Skeletal muscle tissue (tissue), 4 donors: ENCODE measurements around the gene SNRNP48. TPM values are rescaled to one million over a fixed set of nuclear protein-coding genes. Genes with fewer than 3 reads are reported as not detected.

ENCODE experiments used
- H3K27ac ChIP-seq: one replicate; pipeline ENCODE4 v1.7.0; 2013; ENCODE audit warnings: mild to moderate bottlenecking, low read depth, low read length, inconsistent platforms
- H3K27me3 ChIP-seq, 3 donors: one replicate each; pipeline ENCODE4 v1.7.0; 2013; ENCODE audit warnings: low read length in 3 of 3; ENCODE audit not compliant: control insufficient read depth in 3 of 3, insufficient read depth in 3 of 3
- H3K36me3 ChIP-seq, 3 donors: one replicate each; pipeline ENCODE4 v1.7.0; 2013; ENCODE audit warnings: low read length in 3 of 3; ENCODE audit not compliant: control insufficient read depth in 3 of 3, insufficient read depth in 3 of 3
- H3K4me1 ChIP-seq, 3 donors: one replicate each; pipeline ENCODE4 v1.7.0; 2013; ENCODE audit warnings: low read length in 3 of 3, mild to moderate bottlenecking in 3 of 3; ENCODE audit not compliant: control insufficient read depth in 3 of 3, insufficient read depth in 3 of 3
- H3K4me3 ChIP-seq, 3 donors: one replicate each; pipeline ENCODE4 v1.7.0; 2013; ENCODE audit warnings: low read length in 3 of 3
- H3K9ac ChIP-seq, 3 donors: one replicate each; pipeline ENCODE4 v1.7.0; 2013; ENCODE audit warnings: low read length in 3 of 3, mild to moderate bottlenecking in 3 of 3, moderate library complexity in 2 of 3, low read depth in 1 of 3
- H3K9me3 ChIP-seq, 3 donors: one replicate each; pipeline ENCODE4 v1.7.0; 2013; ENCODE audit warnings: low read length in 3 of 3; ENCODE audit not compliant: control insufficient read depth in 3 of 3
- total RNA-seq: library from RNA; depleted of rRNA; stranded (reverse); fragments of >200 nt; gene quantifications from one replicate; pipeline ENCODE4 v1.2.3, GENCODE V29; 2014
- donor health status: Osteomylitis.

SNRNP48 gene
- total RNA-seq, 1 donor from 2014 or later, result 7.3 TPM

- Histone ChIP-seq H3K36me3 (peaks cover 0 to 4% (median under 1%) of the 10 kb centered on the region in 3 donors), H3K27ac (peak overlapping the region; percentile 36), H3K4me1 (peaks cover 0 to 3% (median 2%) of the 10 kb centered on the region in 3 donors), H3K9me3 (no peaks in the 10 kb centered on the region), H3K9ac (peak overlapping the region in 1 of 3 donors; percentile 30), H3K27me3 (no peaks in the 10 kb centered on the region), H3K4me3 (no peak overlapping the region)
These were observed 28.1 kb downstream of the SNRNP48 start for GRCh38 chr6:7617801-7618764.

- H3K27me3 ChIP-seq, result no peaks in the 10 kb centered on the region
- no peaks in the 10 kb centered on the region for H3K9me3 ChIP-seq
- no peaks in the 10 kb centered on the region for H3K4me1 ChIP-seq
- no peak overlapping the region for H3K9ac ChIP-seq
- H3K4me3 ChIP-seq, result no peak overlapping the region
- H3K27ac ChIP-seq, result no peak overlapping the region
- H3K36me3 ChIP-seq, result no peaks in the 10 kb centered on the region
These were observed 31.8 kb downstream of the SNRNP48 start for GRCh38 chr6:7621761-7622160.

GRCh38 chr6:7624796-7625710, 35.1 kb downstream of the SNRNP48 start:
- no peaks in the 10 kb centered on the region for H3K36me3 ChIP-seq
- H3K4me1 ChIP-seq, result peaks cover 0 to 2% (median 0%) of the 10 kb centered on the region in 3 donors
- H3K4me3 ChIP-seq, result no peak overlapping the region

GRCh38 chr6:7628479-7628878, 38.5 kb downstream of the SNRNP48 start:
- Histone ChIP-seq H3K9ac (no peak overlapping the region), H3K4me3 (no peak overlapping the region), H3K9me3 (no peaks in the 10 kb centered on the region), H3K4me1 (peaks cover 0 to 2% (median 0%) of the 10 kb centered on the region in 3 donors), H3K27ac (no peak overlapping the region), H3K27me3 (no peaks in the 10 kb centered on the region), H3K36me3 (no peaks in the 10 kb centered on the region)

More at GRCh38 chr6:7624796-7625710, 35.1 kb downstream of the SNRNP48 start:
- no peak overlapping the region for H3K27ac ChIP-seq
- no peaks in the 10 kb centered on the region for H3K27me3 ChIP-seq
- H3K9me3 ChIP-seq, result no peaks in the 10 kb centered on the region
- H3K9ac ChIP-seq, result no peak overlapping the region

GRCh38 chr6:7628909-7629308, 38.9 kb downstream of the SNRNP48 start:
- no peak overlapping the region for H3K27ac ChIP-seq
- H3K4me3 ChIP-seq, result no peak overlapping the region
- H3K36me3 ChIP-seq, result no peaks in the 10 kb centered on the region
- H3K27me3 ChIP-seq, result no peaks in the 10 kb centered on the region
- no peaks in the 10 kb centered on the region for H3K9me3 ChIP-seq
- H3K9ac ChIP-seq, result no peak overlapping the region
- H3K4me1 ChIP-seq, result peaks cover 0 to 2% (median 0%) of the 10 kb centered on the region in 3 donors

GRCh38 chr6:7629321-7629720, 39.3 kb downstream of the SNRNP48 start:
- Histone ChIP-seq H3K4me3 (no peak overlapping the region), H3K9me3 (no peaks in the 10 kb centered on the region), H3K36me3 (no peaks in the 10 kb centered on the region), H3K4me1 (peaks cover 0 to 2% (median 0%) of the 10 kb centered on the region in 3 donors), H3K27me3 (no peaks in the 10 kb centered on the region), H3K9ac (no peak overlapping the region), H3K27ac (no peak overlapping the region)

GRCh38 chr6:7630792-7631191, 40.8 kb downstream of the SNRNP48 start:
- Histone ChIP-seq H3K27me3 (no peaks in the 10 kb centered on the region), H3K9ac (no peak overlapping the region), H3K9me3 (no peaks in the 10 kb centered on the region), H3K4me1 (peaks cover 0 to 2% (median 0%) of the 10 kb centered on the region in 3 donors), H3K4me3 (no peak overlapping the region), H3K36me3 (no peaks in the 10 kb centered on the region), H3K27ac (no peak overlapping the region)

- Histone ChIP-seq H3K4me1 (peaks cover 0 to 2% (median 0%) of the 10 kb centered on the region in 3 donors), H3K27ac (no peak overlapping the region), H3K9me3 (no peaks in the 10 kb centered on the region), H3K4me3 (no peak overlapping the region), H3K36me3 (no peaks in the 10 kb centered on the region), H3K27me3 (no peaks in the 10 kb centered on the region), H3K9ac (no peak overlapping the region)
These were observed 41.5 kb downstream of the SNRNP48 start for GRCh38 chr6:7631466-7631865.

- no peak overlapping the region for H3K9ac ChIP-seq
- no peaks in the 10 kb centered on the region for H3K9me3 ChIP-seq
- H3K36me3 ChIP-seq, result no peaks in the 10 kb centered on the region
- H3K27me3 ChIP-seq, result no peaks in the 10 kb centered on the region
- H3K27ac ChIP-seq, result no peak overlapping the region
- no peak overlapping the region for H3K4me3 ChIP-seq
- H3K4me1 ChIP-seq, result peaks cover 0 to 2% (median 0%) of the 10 kb centered on the region in 3 donors
These were observed 42.7 kb downstream of the SNRNP48 start for GRCh38 chr6:7632501-7633290.
